Measurements from ENCODE around the gene POLRMT.

GRCh38 chr19:588741-589692, 44.3 kb downstream of the POLRMT start:
- TF ChIP-seq, protein P1, sequence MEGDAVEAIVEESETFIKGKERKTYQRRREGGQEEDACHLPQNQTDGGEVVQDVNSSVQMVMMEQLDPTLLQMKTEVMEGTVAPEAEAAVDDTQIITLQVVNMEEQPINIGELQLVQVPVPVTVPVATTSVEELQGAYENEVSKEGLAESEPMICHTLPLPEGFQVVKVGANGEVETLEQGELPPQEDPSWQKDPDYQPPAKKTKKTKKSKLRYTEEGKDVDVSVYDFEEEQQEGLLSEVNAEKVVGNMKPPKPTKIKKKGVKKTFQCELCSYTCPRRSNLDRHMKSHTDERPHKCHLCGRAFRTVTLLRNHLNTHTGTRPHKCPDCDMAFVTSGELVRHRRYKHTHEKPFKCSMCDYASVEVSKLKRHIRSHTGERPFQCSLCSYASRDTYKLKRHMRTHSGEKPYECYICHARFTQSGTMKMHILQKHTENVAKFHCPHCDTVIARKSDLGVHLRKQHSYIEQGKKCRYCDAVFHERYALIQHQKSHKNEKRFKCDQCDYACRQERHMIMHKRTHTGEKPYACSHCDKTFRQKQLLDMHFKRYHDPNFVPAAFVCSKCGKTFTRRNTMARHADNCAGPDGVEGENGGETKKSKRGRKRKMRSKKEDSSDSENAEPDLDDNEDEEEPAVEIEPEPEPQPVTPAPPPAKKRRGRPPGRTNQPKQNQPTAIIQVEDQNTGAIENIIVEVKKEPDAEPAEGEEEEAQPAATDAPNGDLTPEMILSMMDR (IDR thresholded peaks at IDR 0.05) = no peak
- no peak for TF ChIP-seq POLR2A (IDR thresholded peaks at IDR 0.05)

Measured in right lobe of liver (tissue), 4 donors.